ENCODE measurements around the gene RSRP1.

RSRP1 gene

DNA sequence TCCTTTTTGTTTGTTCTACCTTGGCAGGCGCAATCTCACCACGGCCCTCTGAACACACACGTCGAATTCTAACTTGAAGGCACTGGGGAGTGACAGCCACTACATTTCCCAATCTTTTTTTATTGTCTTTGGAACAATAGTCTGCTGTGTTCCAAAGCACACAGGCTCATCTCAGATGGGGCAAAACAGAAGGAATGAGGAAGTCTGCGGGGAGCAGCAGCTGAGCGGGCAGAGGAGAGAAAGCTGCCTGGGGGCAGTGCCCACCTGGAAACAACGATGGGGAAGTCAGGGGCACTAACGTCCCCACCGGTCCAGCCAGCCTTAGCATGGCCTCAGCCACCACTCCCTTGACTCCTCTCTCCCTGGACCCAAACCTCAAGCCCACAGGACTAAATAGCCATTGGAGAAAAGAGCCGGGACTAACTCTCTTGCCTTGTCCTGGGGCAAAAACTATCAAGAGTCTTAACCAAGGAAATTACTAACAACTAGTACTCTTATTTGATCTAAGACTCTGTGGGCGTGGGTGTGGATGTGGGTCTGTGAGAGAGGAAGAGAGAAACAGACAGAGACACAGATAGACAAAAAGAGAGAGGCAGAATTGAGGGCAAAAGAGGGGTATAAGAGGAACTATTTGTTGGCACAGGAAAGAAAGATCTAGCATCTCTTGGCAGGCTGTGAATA, 49.1 kb downstream of the RSRP1 start:
- TF ChIP-seq, protein P1, sequence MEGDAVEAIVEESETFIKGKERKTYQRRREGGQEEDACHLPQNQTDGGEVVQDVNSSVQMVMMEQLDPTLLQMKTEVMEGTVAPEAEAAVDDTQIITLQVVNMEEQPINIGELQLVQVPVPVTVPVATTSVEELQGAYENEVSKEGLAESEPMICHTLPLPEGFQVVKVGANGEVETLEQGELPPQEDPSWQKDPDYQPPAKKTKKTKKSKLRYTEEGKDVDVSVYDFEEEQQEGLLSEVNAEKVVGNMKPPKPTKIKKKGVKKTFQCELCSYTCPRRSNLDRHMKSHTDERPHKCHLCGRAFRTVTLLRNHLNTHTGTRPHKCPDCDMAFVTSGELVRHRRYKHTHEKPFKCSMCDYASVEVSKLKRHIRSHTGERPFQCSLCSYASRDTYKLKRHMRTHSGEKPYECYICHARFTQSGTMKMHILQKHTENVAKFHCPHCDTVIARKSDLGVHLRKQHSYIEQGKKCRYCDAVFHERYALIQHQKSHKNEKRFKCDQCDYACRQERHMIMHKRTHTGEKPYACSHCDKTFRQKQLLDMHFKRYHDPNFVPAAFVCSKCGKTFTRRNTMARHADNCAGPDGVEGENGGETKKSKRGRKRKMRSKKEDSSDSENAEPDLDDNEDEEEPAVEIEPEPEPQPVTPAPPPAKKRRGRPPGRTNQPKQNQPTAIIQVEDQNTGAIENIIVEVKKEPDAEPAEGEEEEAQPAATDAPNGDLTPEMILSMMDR (IDR thresholded peaks at IDR 0.05), result no peak
- Histone ChIP-seq H3K9me3 (no peaks in the 10 kb centered on the region), H3K27me3 (peaks cover 0 to 19% of the 10 kb centered on the region in 2 donors), H3K36me3 (no peaks in the 10 kb centered on the region), H3K4me1 (peaks cover 0 to 29% (median 12%) of the 10 kb centered on the region in 4 donors), H3K27ac (peak overlapping the region; percentile 54 to 77), H3K4me3 (peak overlapping the region; percentile 39 to 52)
- intact Hi-C loops (cut with DNase I; ENCODE audit: low total_unique reads), result no loop called here
- no peak for DNase-seq

DNA sequence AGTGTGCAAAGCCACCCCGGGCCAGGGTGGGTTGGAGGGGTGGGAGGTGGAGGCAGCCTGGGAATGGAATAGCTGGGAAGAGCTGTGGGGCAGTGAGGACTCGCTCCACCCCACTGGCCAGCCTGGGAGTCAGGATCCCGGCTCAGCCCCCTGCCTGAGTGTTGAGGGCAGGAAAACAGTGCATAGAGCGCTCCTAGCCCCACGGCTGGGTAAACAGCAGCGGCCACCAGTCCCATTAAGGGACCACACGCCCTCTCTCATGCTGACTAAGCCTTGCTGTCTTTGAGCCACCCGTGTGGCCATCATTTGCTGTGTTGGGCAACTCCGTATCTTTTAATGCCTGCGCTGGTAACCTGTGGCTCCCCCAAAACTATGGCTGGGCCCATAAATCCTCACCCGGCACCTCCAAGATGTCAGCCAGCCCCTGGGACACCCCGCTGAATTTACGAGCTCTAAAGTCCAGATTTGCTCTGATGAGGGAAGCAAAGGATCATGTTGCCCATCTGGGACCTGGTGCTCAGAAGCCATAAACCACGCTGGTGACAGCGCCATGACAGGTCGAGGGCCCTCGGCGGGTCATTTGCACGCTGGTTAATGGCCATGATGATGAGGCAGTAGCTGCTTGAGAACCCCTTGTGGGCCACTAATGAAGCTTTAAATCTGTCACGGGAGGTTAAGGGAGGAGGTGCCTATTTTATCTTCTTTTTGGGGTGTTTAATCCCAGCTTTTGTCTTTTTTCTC, 49.8 kb downstream of the RSRP1 start:
- H3K36me3 ChIP-seq, result no peaks in the 10 kb centered on the region
- DNase-seq, result no peak
- no peaks in the 10 kb centered on the region for H3K9me3 ChIP-seq
- TF ChIP-seq, protein P1 (IDR thresholded peaks at IDR 0.05), result no peak
- peaks cover 0 to 24% of the 10 kb centered on the region in 2 donors for H3K27me3 ChIP-seq
- H3K27ac ChIP-seq, result no peak overlapping the region
- H3K4me1 ChIP-seq, result peaks cover 0 to 29% (median 12%) of the 10 kb centered on the region in 4 donors
- intact Hi-C loops (cut with DNase I; ENCODE audit: low total_unique reads), result no loop called here
- no peak overlapping the region for H3K4me3 ChIP-seq

DNA sequence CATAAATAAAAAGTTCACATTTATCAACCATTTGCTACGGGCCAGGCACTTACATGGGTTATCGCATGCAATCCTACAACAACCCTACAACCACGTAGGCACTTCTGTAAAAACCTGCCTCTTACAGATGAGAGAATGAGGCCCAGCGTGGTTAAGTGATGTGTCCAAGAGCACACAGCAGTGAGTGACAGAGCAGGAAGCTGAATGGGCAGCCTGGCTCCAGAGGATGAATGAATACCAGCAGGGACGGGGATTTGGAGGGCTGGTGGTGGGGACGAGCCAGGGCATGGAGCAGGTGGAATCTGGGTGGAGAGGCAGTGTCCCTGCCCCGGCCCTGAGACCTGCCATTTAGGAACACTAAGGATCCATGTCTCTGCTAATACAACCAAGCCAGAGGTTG, 50.4 kb downstream of the RSRP1 start:
- no peaks in the 10 kb centered on the region for H3K36me3 ChIP-seq
- peaks cover 0 to 29% (median 12%) of the 10 kb centered on the region in 4 donors for H3K4me1 ChIP-seq
- no peak overlapping the region for H3K4me3 ChIP-seq
- DNase-seq, result no peak
- no peaks in the 10 kb centered on the region for H3K9me3 ChIP-seq
- TF ChIP-seq, protein P1 (IDR thresholded peaks at IDR 0.05), result no peak
- H3K27ac ChIP-seq, result no peak overlapping the region
- peaks cover 0 to 26% of the 10 kb centered on the region in 2 donors for H3K27me3 ChIP-seq
- intact Hi-C loops (cut with DNase I; ENCODE audit: low total_unique reads), result no loop called here

DNA sequence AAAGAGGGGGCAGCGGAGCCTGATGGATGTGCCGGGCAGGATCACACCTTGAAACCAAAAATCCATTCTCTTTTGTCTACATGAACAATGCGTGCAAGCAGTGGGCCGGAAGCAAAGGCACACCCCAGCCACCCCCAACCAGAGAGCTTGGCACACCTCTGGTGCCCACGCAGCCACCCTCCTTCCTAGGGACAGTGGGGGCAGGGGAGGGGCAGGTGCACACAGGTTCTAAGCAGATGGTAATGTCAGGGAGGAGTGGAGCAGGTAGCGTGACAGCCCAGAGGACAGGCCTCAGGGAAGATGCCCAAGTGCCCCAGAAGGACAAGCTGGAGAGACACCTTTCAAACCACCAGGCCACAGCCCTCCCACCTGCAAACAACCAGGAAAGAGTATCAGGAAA, 51.4 kb downstream of the RSRP1 start:
- Histone ChIP-seq H3K9me3 (no peaks in the 10 kb centered on the region), H3K4me3 (no peak overlapping the region), H3K27ac (no peak overlapping the region), H3K27me3 (peaks cover 0 to 29% of the 10 kb centered on the region in 2 donors), H3K4me1 (peaks cover 0 to 29% (median 12%) of the 10 kb centered on the region in 4 donors), H3K36me3 (no peaks in the 10 kb centered on the region)
- intact Hi-C loops (cut with DNase I; ENCODE audit: low total_unique reads), result no loop called here
- DNase-seq, result no peak
- TF ChIP-seq, protein P1 (IDR thresholded peaks at IDR 0.05), result no peak

DNA sequence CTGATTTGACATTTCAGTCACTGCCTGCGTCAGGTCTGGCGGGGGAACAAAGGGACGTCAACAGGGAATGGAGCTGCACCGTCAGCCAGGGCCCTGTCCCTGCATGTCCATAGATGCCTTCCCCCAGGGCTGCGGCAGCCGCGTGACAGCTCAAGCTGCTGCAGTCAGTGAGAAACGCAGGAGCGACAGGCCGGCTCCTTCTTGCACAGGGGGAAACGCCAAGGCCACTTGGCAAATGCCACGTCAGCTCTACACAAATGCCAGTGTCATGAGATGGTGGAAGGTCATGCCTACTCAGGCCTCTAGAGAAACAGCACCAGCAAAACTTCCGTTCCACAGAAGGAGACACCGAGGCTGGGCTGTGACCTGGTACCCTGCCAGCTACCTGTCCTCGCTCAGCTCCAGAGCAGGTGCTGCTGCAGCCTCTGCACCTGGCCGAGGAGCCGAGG, 52.7 kb downstream of the RSRP1 start:
- Histone ChIP-seq H3K4me1 (peaks cover 0 to 24% (median 12%) of the 10 kb centered on the region in 4 donors), H3K27me3 (peaks cover 0 to 29% of the 10 kb centered on the region in 2 donors), H3K36me3 (no peaks in the 10 kb centered on the region), H3K4me3 (no peak overlapping the region), H3K27ac (no peak overlapping the region), H3K9me3 (no peaks in the 10 kb centered on the region)
- intact Hi-C loops (cut with DNase I; ENCODE audit: low total_unique reads), result no loop called here
- DNase-seq, result no peak
- TF ChIP-seq, protein P1 (IDR thresholded peaks at IDR 0.05), result no peak

Measured in tibial artery (tissue), 4 donors.